ENCODE results near the gene FBXL16. TPM values are rescaled to one million over a fixed set of nuclear protein-coding genes. Genes with fewer than 3 reads are reported as not detected.

FBXL16 gene
- total RNA-seq, 1 donor from 2014 or later: 0.30 TPM

- DNase-seq (ENCODE audit: low spot score) (peak; percentile 78), ATAC-seq (peak; percentile 64)
These were observed 6.1 kb upstream of the FBXL16 start for GRCh38 chr16:711548-712320.

DNA sequence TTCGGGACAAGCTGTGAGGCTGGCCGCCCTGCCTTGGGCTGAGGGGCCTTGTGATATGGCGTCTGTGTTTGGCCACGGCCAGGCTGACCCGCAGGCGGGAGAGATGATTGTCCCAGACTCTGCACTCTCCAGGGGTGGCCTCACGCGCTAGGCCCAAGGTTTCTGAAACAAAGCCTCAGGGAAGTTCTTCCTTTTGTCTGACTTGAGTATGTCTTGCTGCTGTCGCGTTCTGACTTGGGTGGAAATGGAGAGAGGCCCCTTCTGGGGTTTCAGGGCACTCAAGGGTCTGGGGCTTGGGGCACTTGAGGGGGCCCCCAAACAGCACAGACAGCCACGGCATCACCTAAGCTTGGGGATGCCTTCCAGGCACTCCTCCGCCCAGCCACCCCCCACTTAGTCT lies 5.5 kb upstream of the FBXL16 start:
- ATAC-seq: no peak
- no peak for DNase-seq (ENCODE audit: low spot score)

DNA sequence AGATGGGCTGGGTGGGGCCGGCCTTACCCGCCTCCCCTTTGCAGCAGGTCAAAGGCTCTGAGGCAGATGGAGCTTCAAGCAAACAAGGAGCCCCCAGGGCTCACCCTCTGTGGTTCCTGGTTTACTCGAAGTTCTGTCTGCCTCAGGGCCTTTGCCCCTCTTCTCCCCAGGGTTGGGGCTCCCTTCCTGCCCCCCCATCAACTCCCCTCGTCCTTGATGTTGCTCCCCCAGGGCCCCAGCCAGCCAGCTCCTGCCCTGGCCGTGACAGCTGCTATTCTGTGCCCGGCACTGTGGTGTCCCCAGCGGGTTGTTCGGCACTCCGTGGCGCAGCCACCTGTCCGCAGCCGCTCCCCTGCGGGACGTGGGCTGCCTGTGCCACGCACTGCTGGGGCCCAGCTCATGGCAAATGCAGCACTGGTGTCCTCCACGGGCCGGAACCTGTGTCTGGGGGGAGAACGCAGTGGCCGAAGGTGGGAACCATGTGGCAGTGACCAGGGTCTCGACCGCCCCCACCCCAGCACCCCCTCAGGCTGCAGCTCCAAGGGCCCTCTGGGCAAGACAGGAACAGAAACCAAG lies 5.0 kb upstream of the FBXL16 start:
- no peak for ATAC-seq
- DNase-seq (ENCODE audit: low spot score): no peak

- DNase-seq (ENCODE audit: low spot score): no peak
- ATAC-seq: no peak
These were observed 4.2 kb upstream of the FBXL16 start for GRCh38 chr16:709566-710499.

- ATAC-seq: no peak
- DNase-seq (ENCODE audit: low spot score): no peak
These were observed 3.4 kb upstream of the FBXL16 start for GRCh38 chr16:708959-709358.

DNA sequence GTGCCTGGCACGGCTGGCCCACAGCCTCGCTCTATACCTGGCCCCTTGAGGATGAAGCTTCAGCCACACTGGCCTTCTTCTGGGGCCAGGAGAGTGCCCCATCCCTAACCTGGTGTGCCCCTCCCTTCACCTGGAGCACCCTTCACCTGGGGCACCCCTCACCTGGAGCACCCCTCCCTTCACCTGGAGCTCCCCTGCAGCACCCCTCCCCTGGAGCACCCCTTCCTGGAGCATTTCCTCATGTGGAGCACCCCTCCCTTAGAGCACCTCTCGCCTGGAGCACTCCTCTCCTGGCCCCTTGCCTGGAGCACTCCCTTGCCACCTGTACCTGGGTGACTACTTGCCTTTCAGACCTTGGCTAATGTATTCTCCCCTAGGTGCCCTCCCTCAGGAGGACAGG lies 2.4 kb upstream of the FBXL16 start:
- ATAC-seq (no peak), DNase-seq (ENCODE audit: low spot score) (no peak)

- DNase-seq (ENCODE audit: low spot score) (no peak), ATAC-seq (no peak)
These were observed 1.5 kb upstream of the FBXL16 start for GRCh38 chr16:707062-707538.

DNA sequence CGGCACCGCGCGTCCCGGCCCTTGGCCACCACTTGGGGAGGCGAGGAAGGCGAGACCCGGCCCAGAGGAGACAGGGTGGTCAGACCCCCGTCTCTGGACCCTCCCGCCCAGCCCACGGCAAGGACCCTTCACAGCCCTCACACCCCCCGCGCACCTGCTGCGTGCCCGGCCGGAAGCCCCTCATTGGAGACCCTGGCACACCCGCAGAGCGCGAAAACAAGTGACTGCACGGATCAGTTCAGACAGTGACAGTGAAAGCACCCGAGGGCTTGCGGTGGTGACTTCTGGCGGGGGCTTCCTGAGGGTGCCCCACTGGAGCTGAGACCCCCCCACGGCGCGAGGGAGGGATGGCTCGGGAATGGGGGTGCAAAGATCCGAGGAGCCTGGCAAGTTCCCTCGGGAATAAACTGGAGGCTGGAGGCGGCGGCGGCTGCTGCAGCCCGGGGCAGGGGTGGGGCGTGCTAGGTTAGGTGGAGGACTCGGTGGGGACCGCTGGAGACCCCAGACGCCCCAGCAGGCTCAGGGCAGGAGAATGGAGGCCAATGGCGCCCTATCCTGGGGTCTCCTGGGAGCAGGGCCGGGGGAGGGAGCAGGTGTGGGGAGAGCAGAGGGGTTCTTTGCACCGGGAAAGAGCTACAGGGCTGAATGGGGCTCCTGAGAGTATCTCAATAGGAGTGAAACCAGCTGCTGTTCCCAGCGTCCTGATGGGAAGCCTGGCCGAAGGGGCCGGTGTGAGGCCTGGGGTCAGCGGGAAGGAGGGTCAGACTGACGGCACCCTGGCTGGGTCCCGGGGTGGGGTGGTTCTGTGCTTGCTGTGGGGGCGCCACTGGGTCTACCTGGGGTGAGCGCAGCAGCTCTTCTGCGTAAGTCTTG lies 824 bp upstream of the FBXL16 start:
- DNase-seq (ENCODE audit: low spot score) (no peak), ATAC-seq (no peak)

DNA sequence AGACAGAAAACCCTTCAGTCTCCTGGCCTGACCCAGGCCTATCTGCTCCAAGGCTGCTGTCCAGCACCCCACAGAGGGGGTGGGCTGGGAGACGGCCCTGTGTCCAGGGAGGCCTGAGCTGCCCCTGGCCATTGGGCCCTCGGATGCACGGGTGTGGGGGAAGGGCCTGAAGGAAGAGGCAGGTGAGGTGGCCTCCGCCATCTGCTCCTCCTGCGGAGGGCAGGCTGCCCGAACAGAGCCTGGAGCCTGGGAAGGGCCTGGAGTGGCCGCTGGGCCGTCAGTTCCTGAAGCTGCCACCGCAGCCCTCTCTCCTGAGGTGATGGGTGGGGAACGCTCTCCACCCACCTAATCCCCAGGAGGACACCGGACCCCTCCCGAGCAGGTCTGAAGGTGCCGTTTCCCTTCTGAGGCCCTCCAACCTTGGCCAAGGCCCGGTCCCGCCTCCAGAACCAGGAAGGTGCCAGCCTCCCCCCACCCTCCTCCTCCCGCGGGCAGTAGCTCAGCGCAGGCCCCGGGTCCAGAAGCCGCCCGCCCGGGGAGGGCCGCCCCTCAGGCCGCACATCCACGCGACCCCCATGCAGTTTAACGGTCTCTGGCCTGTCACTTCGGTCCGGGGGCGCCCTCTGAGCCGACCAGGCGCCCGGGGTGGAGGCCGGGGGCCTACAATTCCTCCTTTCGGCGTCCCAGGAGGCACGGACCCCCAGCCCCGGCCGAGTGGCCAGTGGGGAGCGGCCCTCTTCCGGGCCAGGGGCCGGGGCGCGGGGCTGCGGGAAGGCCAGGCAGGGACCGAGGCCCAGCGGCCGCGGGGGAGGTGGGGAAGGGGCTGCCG lies 835 bp downstream of the FBXL16 start:
- ATAC-seq (no peak), DNase-seq (ENCODE audit: low spot score) (no peak)

DNA sequence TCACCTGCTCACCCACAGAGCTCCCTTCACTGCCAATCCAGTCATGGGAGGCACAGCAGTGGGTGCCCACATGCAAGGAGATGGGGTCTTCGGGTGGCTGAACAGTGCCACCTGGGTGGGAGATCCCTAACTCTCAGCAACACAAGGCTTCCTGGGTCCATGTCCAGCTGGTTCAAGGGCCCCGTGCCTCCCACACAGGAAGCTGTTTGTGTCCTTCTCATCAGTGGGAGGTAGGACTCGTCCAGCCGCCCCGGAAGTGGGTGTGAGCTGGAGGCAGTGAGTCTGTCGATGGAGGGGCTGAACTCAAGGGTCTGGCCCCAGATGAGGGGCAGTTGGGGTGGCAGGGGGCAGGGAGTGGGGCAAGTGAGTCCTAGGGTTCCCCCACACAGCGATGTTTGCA lies 1.6 kb downstream of the FBXL16 start:
- ATAC-seq (no peak), DNase-seq (ENCODE audit: low spot score) (no peak)

DNA sequence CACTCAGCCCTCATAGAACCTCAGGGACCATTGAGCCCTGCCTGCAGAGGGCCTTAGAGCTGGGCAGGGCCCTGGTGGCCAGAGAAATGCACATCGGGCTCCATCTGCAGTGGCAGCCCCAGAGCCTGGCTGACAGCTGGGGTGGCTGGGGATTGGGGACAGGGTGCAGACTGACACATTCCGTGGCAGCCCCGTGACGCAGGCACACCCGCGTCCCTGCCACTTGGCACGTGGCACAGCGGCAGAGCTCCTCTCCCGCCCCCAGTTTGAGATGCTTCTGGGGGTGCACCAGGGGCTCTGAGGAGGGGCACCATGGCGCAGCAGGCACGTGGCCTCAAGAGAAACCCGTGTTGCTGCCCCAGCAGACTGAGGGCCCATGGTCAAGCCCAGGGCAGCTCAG lies 2.2 kb downstream of the FBXL16 start:
- ATAC-seq (no peak), DNase-seq (ENCODE audit: low spot score) (no peak)

DNA sequence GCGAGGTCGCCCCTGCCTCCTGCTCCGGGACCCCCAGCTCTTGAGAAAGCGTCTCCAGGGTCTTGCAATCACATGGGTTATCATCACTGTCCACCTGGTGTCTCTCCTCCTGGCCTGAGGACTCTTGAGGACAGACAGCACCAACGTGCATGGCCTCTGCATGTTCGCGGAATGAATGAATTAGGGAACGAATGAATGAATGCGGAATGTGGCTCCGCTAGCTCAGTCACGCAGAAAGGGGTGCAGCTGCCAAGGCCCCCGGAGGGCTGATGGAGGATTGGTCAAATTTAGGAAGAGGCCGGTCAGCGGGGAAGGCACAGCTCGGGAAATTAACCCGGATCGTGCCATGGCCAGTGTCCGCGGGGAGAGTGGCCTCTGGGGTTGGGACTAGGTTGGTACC lies 3.3 kb downstream of the FBXL16 start:
- ATAC-seq: no peak
- no peak for DNase-seq (ENCODE audit: low spot score)

- ATAC-seq (peak; percentile 76), DNase-seq (ENCODE audit: low spot score) (no peak)
These were observed 4.7 kb downstream of the FBXL16 start for GRCh38 chr16:700684-701584.

- ATAC-seq: no peak
- DNase-seq (ENCODE audit: low spot score): no peak
These were observed 6.5 kb downstream of the FBXL16 start for GRCh38 chr16:698911-699671.

GRCh38 chr16:695355-696089 lies 10.1 kb downstream of the FBXL16 start:
- ATAC-seq: peak; percentile 35
- no peak for DNase-seq (ENCODE audit: low spot score)

DNA sequence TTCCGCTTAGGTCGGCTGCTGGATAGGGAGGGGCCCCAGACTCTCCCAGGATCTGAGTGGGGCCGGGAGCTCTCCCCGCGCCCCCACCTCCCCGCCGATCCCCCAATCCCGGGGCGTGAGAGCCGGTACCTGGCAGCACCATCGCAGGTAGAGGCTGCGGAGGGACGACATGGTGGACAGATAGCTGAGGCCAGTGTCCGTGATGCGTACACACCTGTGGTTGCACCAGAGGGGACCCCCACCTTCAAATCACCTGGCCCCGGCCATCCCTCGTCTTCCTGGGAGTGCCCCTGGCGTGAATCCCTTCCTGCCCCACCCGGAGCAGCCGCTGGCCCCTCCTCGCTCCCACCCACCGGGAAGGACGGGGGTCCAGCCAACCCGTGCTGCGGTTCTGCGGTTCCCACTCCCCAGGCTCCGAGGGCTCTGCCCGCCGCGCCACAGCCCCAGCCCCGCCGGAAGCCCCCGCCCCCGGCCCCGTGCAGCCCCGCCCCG lies 10.7 kb downstream of the FBXL16 start:
- no peak for ATAC-seq
- no peak for DNase-seq (ENCODE audit: low spot score)

Measured in left lobe of liver (tissue), 2 donors.